K562 (cell line): ENCODE measurements around the gene KSR2. TPM values are rescaled to one million over a fixed set of nuclear protein-coding genes. Genes with fewer than 3 reads are reported as not detected.

Source experiments
- ATAC-seq: fragments of 200-7000 bp; cut with Tn5 transposase; 3 replicates; pipeline ENCODE4 v1.9.1; 2020; ENCODE audit warnings: moderate library complexity
- BruUV-seq: library from RNA; stranded (reverse); fragments of 400-500 nt; replicated peaks from 2 replicates; lab custom pipeline; 2021; lab: Mats Ljungman, UMichigan
- CTCF ChIA-PET: fragments of 300-600 bp; formaldehyde crosslinking; extraction: SDS; loops from one replicate; lab custom pipeline; 2021; ENCODE audit warnings: low intra/inter-chr PET ratio; lab: Yijun Ruan, JAX
- POLR2A ChIA-PET: fragments of 300-600, 350-650 bp; sonication (Branson Sonifier 250); formaldehyde crosslinking; extraction: SDS; loops from one replicate; lab custom pipeline; 2021; ENCODE audit warnings: antibody characterized with exemption, inconsistent platforms; lab: Yijun Ruan, JAX
- DNase-seq, 4 experiments: peaks; one replicate each; pipeline versions ENCODE4 v3.0.0 to v3.0.0-alpha.2; 2011 to 2018; ENCODE audit warnings: low spot score in 3 of 4, mixed read lengths in 3 of 4; ENCODE audit errors: extremely low read depth in 1 of 4
- FAIRE-seq: peaks from 2 replicates; lab custom pipeline; 2011; peaks lifted over from hg19 to GRCh38; lab: Jason Lieb, UNC
- H2AFZ ChIP-seq: 2 replicates; pipeline ENCODE4 v1.6.0; 2011; ENCODE audit warnings: low read depth, low read length, control low read depth, inconsistent platforms
- H3K27ac ChIP-seq: fragments of 200-600 bp; 3 replicates; pipeline ENCODE4 v1.8.0; 2011; ENCODE audit warnings: low read depth, mild to moderate bottlenecking, control low read depth, inconsistent platforms, low read length, moderate library complexity, mixed read lengths; ENCODE audit errors: extremely low read depth
- H3K27me3 ChIP-seq, 2 experiments: fragments of 300-600 bp in 1 of 2; 2 replicates in 1 of 2; 3 replicates in 1 of 2; pipeline versions ENCODE4 v1.6.0 to v1.8.0; 2011; ENCODE audit warnings: inconsistent platforms in 2 of 2, low read length in 2 of 2, mild to moderate bottlenecking in 1 of 2, mixed read lengths in 1 of 2, moderate library complexity in 1 of 2; ENCODE audit not compliant: control insufficient read depth in 2 of 2, insufficient read depth in 2 of 2
- H3K36me3 ChIP-seq: fragments of 300-600 bp; 3 replicates; pipeline ENCODE4 v1.8.0; 2011; ENCODE audit warnings: mild to moderate bottlenecking, low read length, inconsistent platforms; ENCODE audit not compliant: control insufficient read depth, insufficient read depth
- H3K4me1 ChIP-seq, 2 experiments: fragments of 200-600 bp in 1 of 2; replicated peaks in 1 of 2; 2 replicates in 1 of 2; 3 replicates in 1 of 2; pipeline versions ENCODE4 v1.5.1 to v1.8.0; 2011; ENCODE audit warnings: inconsistent platforms in 2 of 2, low read length in 2 of 2, mild to moderate bottlenecking in 1 of 2, mixed read lengths in 1 of 2, moderate library complexity in 1 of 2; ENCODE audit not compliant: control insufficient read depth in 2 of 2, insufficient read depth in 2 of 2
- H3K4me2 ChIP-seq: 2 replicates; pipeline ENCODE4 v1.6.1; 2011; ENCODE audit warnings: low read length, control low read depth, inconsistent platforms, mixed read lengths; ENCODE audit not compliant: insufficient read depth
- H3K4me3 ChIP-seq: fragments of 200-600 bp; sonication (generic), shearing (Covaris generic); 2 replicates; pipeline ENCODE4 v1.5.1; 2016; ENCODE audit warnings: control low read depth, inconsistent platforms
- H3K79me2 ChIP-seq: fragments of 200-600 bp; 3 replicates; pipeline ENCODE4 v1.8.0; 2011; ENCODE audit warnings: low read length, inconsistent platforms; ENCODE audit not compliant: control insufficient read depth, insufficient read depth
- H3K9ac ChIP-seq, 2 experiments: 2 replicates each; pipeline versions ENCODE4 v1.6.0 to v1.6.1; 2011; ENCODE audit warnings: low read depth in 2 of 2, low read length in 2 of 2, control low read depth in 1 of 2, inconsistent platforms in 1 of 2, mild to moderate bottlenecking in 1 of 2, mixed read lengths in 1 of 2; ENCODE audit not compliant: insufficient read depth in 1 of 2
- H3K9me1 ChIP-seq: one replicate; pipeline ENCODE4 v1.6.0; 2011; ENCODE audit warnings: inconsistent platforms, mild to moderate bottlenecking, low read length, moderate library complexity; ENCODE audit not compliant: control insufficient read depth, insufficient read depth
- H3K9me3 ChIP-seq: replicated peaks from 2 replicates; pipeline ENCODE4 v1.5.1; 2011; ENCODE audit warnings: low read depth, low read length, inconsistent platforms; ENCODE audit not compliant: control insufficient read depth, insufficient read depth
- H4K20me1 ChIP-seq: replicated peaks from 2 replicates; pipeline ENCODE4 v1.6.1; 2011; ENCODE audit warnings: low read length, inconsistent platforms, mixed read lengths; ENCODE audit not compliant: control insufficient read depth, insufficient read depth
- BCL6 ChIP-seq: fragments of 250-450 bp; sonication (Bioruptor Pico); IDR thresholded peaks from 2 replicates; pipeline ENCODE4 v1.4.0; 2020
- CBX5 ChIP-seq: IDR thresholded peaks from 2 replicates; pipeline ENCODE4 v1.6.1; 2014; ENCODE audit warnings: low read depth, borderline replicate concordance
- EZH2 ChIP-seq: IDR thresholded peaks from 2 replicates; pipeline ENCODE4 v1.6.1; 2012; ENCODE audit warnings: low read depth, mild to moderate bottlenecking, inconsistent platforms, low read length, borderline replicate concordance
- MEF2D ChIP-seq: conservative IDR thresholded peaks from 2 replicates; pipeline ENCODE4 v1.6.1; 2016; ENCODE audit warnings: low read depth, missing genetic modification characterization, missing compliant biosample characterization
- NFE2 ChIP-seq: IDR thresholded peaks from 2 replicates; pipeline ENCODE4 v1.6.1; 2014; ENCODE audit warnings: antibody characterized with exemption, low read depth
- NR4A1 ChIP-seq, 2 experiments: fragments of 250-450 bp in 1 of 2; fragments of 450-650 bp in 1 of 2; sonication (Bioruptor Pico) in 1 of 2; IDR thresholded peaks; 2 replicates each; pipeline versions ENCODE4 v1.4.0 to v1.6.1; 2016 to 2020; ENCODE audit warnings: mild to moderate bottlenecking in 2 of 2, missing compliant biosample characterization in 1 of 2, missing genetic modification characterization in 1 of 2, moderate library complexity in 1 of 2
- NUFIP1 ChIP-seq: fragments of 450-650 bp; IDR thresholded peaks from 2 replicates; pipeline ENCODE4 v1.6.1; 2018; ENCODE audit not compliant: partially characterized antibody
- POLR3A ChIP-seq: IDR thresholded peaks from 2 replicates; pipeline ENCODE4 v1.6.1; 2011; ENCODE audit warnings: borderline replicate concordance, mild to moderate bottlenecking, moderate library complexity; ENCODE audit not compliant: insufficient read length, insufficient read depth; ENCODE audit errors: extremely low read depth
- RBM15 ChIP-seq: fragments of 200-400 bp; formaldehyde crosslinking; IDR thresholded peaks from 2 replicates; pipeline ENCODE4 v1.6.1; 2018; ENCODE audit warnings: mild to moderate bottlenecking, low read length, moderate library complexity; ENCODE audit not compliant: insufficient read depth
- SETDB1 ChIP-seq: IDR thresholded peaks from one replicate; pipeline ENCODE4 v1.6.1; 2012; ENCODE audit warnings: low read length, control low read depth, inconsistent platforms
- ZFP36 ChIP-seq: fragments of 150-350 bp; IDR thresholded peaks from 2 replicates; pipeline ENCODE4 v1.6.1; 2018; ENCODE audit warnings: low read length, low read depth; ENCODE audit not compliant: partially characterized antibody
- ZKSCAN3 ChIP-seq: fragments of 250-450 bp; sonication (Bioruptor Pico); IDR thresholded peaks from 2 replicates; pipeline ENCODE4 v1.4.0; 2020
- ZNF12 ChIP-seq: sonication (generic); formaldehyde crosslinking; IDR thresholded peaks from 2 replicates; pipeline ENCODE4 v1.4.0; 2020; ENCODE audit warnings: mild to moderate bottlenecking, missing genetic modification reagents
- WGBS: fragments of 100-300 bp; shearing (Covaris generic); methylation state at CpG from one replicate; pipeline ENCODE4 v1.1.6; 2016; ENCODE audit warnings: low coverage, mixed read lengths; ENCODE audit not compliant: insufficient coverage; ENCODE audit errors: missing lambda C conversion rate; 5-methylcytosine and 5-hydroxymethylcytosine counted together
- in situ Hi-C: fragments of 300-500 bp; cut with MboI; formaldehyde crosslinking; loops from 4 replicates; pipeline ENCODE4 v1.15.0; 2018; ENCODE audit warnings: inconsistent platforms, mixed read lengths
- intact Hi-C: fragments of 100-400 bp; cut with micrococcal nuclease; formaldehyde crosslinking; loops from 2 replicates; pipeline ENCODE4 v1.14.2; 2022
- polyA plus RNA-seq, 8 experiments: library from polyadenylated mRNA; depleted of rRNA in 4 of 8; stranded (reverse) in 5 of 8; unstranded in 3 of 8; fragments of >200 nt; fragmentation: Nextera tagmentation in 2 of 8; fragmentation: Illumina TruSeq in 1 of 8; extraction: Ambion mirVana in 2 of 8; extraction: Trizol in 1 of 8; gene quantifications; 2 replicates each; pipeline versions ENCODE4 v1.2.1 to v1.2.3, GENCODE V29; 2011 to 2014; ENCODE audit warnings: inconsistent platforms in 1 of 8, missing spikeins in 1 of 8
- total RNA-seq, 7 experiments: library from RNA; depleted of rRNA in 6 of 7; stranded (reverse); fragments of >200 nt in 6 of 7; fragmentation: Illumina TruSeq in 2 of 7; extraction: Trizol in 2 of 7; gene quantifications; 2 replicates each; pipeline versions ENCODE4 v1.2.1 to v1.2.3, GENCODE V29; 2011 to 2021; ENCODE audit warnings: low replicate concordance in 1 of 7
- TF ChIP-seq, protein P1 (sequence below): sonication (generic); formaldehyde crosslinking; IDR thresholded peaks from 2 replicates; pipeline ENCODE4 v1.8.0; 2022; ENCODE audit warnings: missing genetic modification reagents, mild to moderate bottlenecking, borderline replicate concordance
- TF ChIP-seq, protein P2 (sequence below): sonication (generic); formaldehyde crosslinking; IDR thresholded peaks from 2 replicates; pipeline ENCODE4 v1.8.1; 2023; ENCODE audit warnings: mild to moderate bottlenecking, missing genetic modification reagents
- TF ChIP-seq, protein P3 (sequence below): fragments of 250-450 bp; sonication (Bioruptor Pico); IDR thresholded peaks from 2 replicates; pipeline ENCODE4 v1.6.1; 2021; ENCODE audit warnings: mild to moderate bottlenecking
- TF ChIP-seq, protein P4 (sequence below): fragments of 250-450 bp; sonication (Bioruptor Pico); IDR thresholded peaks from 2 replicates; pipeline ENCODE4 v1.5.0; 2021; ENCODE audit warnings: mild to moderate bottlenecking, moderate library complexity

KSR2 gene
- total and polyA plus RNA-seq, 9 of the 15 experiments (the other 6 are each of a cell fraction or from before 2014, with no cell fraction given) = not detected

DNA sequence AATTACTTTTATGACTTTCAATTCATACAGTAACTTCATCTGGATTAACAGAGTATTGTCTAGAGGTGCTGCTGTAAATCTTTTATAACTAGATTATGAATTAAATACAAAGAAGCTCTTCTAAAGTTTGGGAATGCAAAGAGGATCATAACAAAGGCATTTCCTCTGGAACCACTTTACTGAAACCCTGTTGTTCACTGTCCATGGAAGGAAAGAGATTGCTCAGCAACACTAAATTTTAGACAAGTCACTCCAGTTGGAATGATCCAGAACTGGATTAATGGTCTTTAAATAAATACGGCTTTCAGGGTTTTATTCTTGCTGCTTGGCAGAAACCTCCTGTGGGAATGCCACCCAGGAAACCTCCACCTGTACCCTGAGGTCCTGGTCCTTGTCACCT, 250.6 kb downstream of the KSR2 start (continued):
- TF ChIP-seq, protein P1, sequence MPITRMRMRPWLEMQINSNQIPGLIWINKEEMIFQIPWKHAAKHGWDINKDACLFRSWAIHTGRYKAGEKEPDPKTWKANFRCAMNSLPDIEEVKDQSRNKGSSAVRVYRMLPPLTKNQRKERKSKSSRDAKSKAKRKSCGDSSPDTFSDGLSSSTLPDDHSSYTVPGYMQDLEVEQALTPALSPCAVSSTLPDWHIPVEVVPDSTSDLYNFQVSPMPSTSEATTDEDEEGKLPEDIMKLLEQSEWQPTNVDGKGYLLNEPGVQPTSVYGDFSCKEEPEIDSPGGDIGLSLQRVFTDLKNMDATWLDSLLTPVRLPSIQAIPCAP = no peak
- TF ChIP-seq NUFIP1 = no peak
- TF ChIP-seq, protein P2, sequence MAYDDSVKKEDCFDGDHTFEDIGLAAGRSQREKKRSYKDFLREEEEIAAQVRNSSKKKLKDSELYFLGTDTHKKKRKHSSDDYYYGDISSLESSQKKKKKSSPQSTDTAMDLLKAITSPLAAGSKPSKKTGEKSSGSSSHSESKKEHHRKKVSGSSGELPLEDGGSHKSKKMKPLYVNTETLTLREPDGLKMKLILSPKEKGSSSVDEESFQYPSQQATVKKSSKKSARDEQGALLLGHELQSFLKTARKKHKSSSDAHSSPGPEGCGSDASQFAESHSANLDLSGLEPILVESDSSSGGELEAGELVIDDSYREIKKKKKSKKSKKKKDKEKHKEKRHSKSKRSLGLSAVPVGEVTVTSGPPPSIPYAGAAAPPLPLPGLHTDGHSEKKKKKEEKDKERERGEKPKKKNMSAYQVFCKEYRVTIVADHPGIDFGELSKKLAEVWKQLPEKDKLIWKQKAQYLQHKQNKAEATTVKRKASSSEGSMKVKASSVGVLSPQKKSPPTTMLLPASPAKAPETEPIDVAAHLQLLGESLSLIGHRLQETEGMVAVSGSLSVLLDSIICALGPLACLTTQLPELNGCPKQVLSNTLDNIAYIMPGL (CRISPR knock-in tag) = no peak
- TF ChIP-seq EZH2 = no peak
- TF ChIP-seq MEF2D = no peak
- TF ChIP-seq ZKSCAN3 (CRISPR knock-in tag) = no peak
- TF ChIP-seq CBX5 = no peak

DNA sequence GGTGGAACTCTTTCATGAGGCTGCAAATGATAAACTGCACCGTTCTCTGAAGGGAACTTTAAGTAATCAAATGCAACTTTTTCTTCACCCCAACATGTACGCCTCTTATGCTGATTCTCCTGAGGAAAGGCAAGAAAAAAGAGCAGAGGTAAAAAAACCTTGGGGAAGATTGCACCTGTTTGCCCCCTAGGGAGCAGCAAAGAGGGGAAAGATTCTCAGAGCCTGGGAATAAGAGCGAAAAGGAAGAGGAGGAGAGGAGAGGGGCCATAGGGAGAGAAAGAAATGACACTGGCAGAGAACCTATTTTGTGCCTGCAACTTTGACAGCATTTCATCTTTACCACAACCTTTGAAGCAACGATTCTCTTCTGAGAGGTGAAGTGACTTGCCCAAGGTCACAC, 254.6 kb downstream of the KSR2 start:
- no peak overlapping the region for H3K4me2 ChIP-seq
- intact Hi-C loops = no loop called here
- H3K27me3 ChIP-seq = peaks cover 0 to 3% of the 10 kb centered on the region in 2 experiments; a peak in 1 of 5 replicates
- 2% methylated on average over 3 of the region's 4 CpGs for WGBS
- H3K9ac ChIP-seq = no peak overlapping the region
- no peaks in the 10 kb centered on the region for H4K20me1 ChIP-seq
- H3K4me1 ChIP-seq = no peaks in the 10 kb centered on the region
- ATAC-seq (no peak), FAIRE-seq (no peak), DNase-seq (no peak)
- no peaks in the 10 kb centered on the region for H3K36me3 ChIP-seq
- H2AFZ ChIP-seq = no peak overlapping the region
- ChIA-PET CTCF (no interaction called here), POLR2A (no interaction called here)
- no peaks in the 10 kb centered on the region for H3K79me2 ChIP-seq
- H3K27ac ChIP-seq = no peak overlapping the region
- no TSS peak for BruUV-seq
- no peaks in the 10 kb centered on the region for H3K9me1 ChIP-seq
- in situ Hi-C loops = no loop called here
- H3K9me3 ChIP-seq = no peaks in the 10 kb centered on the region
- no peak overlapping the region for H3K4me3 ChIP-seq
- TF ChIP-seq SETDB1 (no peak), NR4A1 (CRISPR knock-in tag; IDR thresholded peaks at IDR 0.05) (no peak), NR4A1 (tag; IDR thresholded peaks at IDR 0.05) (no peak), ZFP36 (no peak), RBM15 (no peak), BCL6 (no peak), ZNF12 (no peak), POLR3A (no peak), NFE2 (no peak)
- TF ChIP-seq, protein P3, sequence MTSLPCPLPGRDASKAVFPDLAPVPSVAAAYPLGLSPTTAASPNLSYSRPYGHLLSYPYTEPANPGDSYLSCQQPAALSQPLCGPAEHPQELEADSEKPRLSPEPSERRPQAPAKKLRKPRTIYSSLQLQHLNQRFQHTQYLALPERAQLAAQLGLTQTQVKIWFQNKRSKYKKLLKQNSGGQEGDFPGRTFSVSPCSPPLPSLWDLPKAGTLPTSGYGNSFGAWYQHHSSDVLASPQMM (CRISPR knock-in tag) = no peak
- TF ChIP-seq, protein P4, sequence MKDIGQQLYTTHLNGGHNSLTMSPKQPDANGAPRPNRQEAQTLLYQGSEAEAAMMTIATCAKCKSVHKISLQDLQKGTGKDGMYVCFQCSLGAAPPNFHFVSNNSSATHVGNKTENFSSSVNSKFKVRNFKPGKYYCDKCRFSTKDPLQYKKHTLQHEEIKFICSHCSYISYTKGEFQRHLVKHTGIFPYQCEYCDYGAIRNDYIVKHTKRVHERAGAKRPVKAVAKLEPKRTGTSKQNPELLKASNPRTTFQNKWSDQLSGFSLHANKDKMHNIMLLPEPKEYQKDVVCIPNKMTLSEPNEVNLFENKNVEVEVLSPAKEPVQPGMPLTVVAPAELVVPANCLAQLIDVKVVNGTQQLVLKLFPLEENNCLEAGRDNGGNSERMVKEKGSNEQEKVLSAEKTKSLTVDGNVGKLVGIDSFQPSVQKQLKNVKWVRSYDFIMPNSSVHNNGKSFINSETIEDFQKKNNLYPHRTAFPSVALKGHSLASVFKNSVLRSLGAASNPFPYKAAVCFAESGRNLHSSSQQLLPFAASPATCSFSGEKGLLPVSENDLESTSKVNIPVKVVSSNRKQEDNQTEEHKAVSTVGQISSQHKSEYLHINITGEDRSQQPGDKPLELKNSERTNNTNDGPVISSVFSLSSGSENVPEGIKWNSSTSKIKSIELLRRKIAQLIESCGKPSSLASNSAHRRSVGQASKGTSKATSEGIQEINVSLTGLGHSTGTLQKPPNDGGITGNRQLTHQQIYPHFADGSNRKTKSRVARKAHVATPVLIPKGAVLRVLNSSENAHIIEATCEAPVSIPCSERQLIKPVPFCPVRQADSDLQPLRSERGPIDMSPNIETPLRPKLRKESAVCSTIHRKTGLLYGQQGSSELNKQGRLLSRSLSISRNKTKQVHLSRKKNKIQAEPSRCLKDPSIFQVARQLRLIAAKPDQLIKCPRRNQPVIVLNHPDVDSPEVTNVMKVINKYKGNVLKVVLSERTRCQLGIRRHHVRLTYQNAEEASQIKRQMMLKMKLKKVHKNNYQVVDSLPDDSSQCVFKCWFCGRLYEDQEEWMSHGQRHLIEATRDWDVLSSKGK = no peak
